D721Med (cell line): ENCODE results near the gene ZNF98.

Experiments
- DNase-seq: peaks from one replicate; pipeline ENCODE4 v3.0.0; 2011; ENCODE audit warnings: low spot score; ENCODE audit not compliant: insufficient read length
- FAIRE-seq: peaks from 2 replicates; lab custom pipeline; 2011; peaks lifted over from hg19 to GRCh38; lab: Jason Lieb, UNC
- TF ChIP-seq, protein P1 (sequence below): IDR thresholded peaks from 2 replicates; pipeline ENCODE4 v1.5.1; 2012; ENCODE audit warnings: mild to moderate bottlenecking, control low read depth; ENCODE audit not compliant: insufficient read depth; ENCODE audit errors: missing control alignments

Gene ZNF98

DNA sequence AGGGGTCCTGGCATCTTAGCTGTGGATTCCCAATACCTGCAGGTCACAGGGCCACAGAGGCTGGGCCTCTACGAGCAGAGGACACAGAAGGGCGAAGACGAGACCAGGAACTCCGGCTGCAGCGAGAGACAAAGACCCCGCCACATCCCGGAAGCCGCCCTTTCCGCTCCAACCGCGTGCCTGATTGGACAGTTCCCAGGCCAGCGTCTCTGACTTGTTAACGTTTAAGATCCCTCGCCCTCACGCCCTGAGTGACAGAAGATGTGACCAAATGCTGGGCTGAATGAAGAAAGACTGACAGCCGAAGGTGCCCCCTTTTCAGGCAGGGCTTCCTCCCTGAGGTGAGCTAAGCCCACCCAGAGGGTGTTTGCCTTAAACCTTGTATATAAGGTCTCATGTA is at the start of gene ZNF98:
Gene ZNF98 (minus strand): TSS at position 136 of the 400 bp plus-strand sequence. CDS start 122 bp downstream, at position 14.
- no peak for FAIRE-seq
- TF ChIP-seq, protein P1, sequence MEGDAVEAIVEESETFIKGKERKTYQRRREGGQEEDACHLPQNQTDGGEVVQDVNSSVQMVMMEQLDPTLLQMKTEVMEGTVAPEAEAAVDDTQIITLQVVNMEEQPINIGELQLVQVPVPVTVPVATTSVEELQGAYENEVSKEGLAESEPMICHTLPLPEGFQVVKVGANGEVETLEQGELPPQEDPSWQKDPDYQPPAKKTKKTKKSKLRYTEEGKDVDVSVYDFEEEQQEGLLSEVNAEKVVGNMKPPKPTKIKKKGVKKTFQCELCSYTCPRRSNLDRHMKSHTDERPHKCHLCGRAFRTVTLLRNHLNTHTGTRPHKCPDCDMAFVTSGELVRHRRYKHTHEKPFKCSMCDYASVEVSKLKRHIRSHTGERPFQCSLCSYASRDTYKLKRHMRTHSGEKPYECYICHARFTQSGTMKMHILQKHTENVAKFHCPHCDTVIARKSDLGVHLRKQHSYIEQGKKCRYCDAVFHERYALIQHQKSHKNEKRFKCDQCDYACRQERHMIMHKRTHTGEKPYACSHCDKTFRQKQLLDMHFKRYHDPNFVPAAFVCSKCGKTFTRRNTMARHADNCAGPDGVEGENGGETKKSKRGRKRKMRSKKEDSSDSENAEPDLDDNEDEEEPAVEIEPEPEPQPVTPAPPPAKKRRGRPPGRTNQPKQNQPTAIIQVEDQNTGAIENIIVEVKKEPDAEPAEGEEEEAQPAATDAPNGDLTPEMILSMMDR, result no peak
- DNase-seq, result peak; percentile 82

DNA sequence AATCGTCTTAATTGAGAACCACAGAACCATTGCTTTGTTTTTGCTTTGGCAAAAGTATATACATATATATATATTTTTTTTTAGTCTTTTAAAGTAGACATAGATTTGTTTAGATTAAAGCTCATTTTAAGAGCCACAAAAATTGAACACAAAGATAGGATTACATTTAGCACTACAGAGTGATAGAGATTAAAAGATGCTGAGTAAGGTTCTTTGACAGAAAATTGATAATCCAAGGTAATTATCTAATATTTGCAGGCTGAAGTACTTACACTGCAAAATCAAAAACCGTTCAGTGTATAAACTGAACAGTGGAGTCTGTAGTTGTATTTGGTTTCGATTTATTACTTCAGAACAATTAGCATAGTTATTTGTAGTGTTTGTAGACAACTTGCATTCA is 24.5 kb upstream of the ZNF98 start:
- DNase-seq (no peak), FAIRE-seq (no peak)
- TF ChIP-seq, protein P1, result no peak

GRCh38 chr19:22438011-22438410 is 15.9 kb upstream of the ZNF98 start:
- FAIRE-seq (no peak), DNase-seq (no peak)
- TF ChIP-seq, protein P1, result no peak

GRCh38 chr19:22427960-22428913 is 6.1 kb upstream of the ZNF98 start:
- FAIRE-seq (no peak), DNase-seq (no peak)
- TF ChIP-seq, protein P1, result no peak

DNA sequence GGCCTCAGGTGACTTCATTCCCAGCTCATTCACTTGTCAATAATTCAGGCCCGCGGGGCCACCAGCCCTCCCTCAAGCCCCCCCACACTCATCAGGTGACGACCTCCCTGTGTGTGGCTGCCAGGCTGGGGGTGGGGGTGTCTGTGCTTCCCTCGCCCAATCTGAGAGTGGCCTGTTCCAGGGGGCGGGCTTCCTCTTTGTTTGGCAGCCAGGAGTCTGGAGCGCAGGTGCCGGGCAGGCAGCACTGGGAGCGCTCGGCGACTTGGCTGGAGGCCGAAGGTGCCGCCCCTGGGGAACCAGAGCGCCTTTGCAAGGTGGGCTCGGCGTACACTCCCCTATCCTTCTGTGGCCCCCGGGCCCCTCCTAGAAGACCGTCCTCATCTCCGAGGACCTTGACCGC is 5.4 kb upstream of the ZNF98 start:
- DNase-seq (no peak), FAIRE-seq (no peak)
- TF ChIP-seq, protein P1, result no peak

GRCh38 chr19:22426901-22427300 is 4.8 kb upstream of the ZNF98 start:
- TF ChIP-seq, protein P1, result no peak
- DNase-seq (no peak), FAIRE-seq (no peak)

DNA sequence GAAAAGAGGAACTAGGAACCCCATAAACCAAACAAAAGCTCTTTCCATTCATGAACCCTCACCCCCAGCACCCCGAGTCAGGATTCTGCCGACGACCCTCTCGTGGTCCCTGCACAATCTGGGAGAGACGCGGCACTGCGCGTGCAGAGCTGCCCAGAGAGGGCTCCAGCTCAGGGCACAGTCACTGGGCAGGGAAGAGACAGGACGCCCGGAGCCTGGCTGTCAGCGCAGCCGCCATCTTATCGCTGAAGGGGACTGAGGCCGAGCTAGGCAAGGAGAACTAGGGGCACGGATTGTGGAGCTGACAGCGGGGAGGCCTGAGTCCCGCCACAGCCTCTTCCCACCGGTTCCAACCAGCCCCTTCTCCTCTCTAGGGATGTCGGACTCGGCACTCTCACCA is 349 bp downstream of the ZNF98 start:
- no peak for DNase-seq
- FAIRE-seq, result no peak
- TF ChIP-seq, protein P1, result no peak
